Stimulated activated CD4-positive, alpha-beta T cell treated with anti-CD3 and anti-CD28 coated beads, Interleukin-12 subunit alpha, Interleukin-12 subunit beta, amount 100 ng/mL, for 48 hours (primary cell): Measurements from ENCODE around the gene C19orf47.

Experiments
- DNase-seq, 3 donors: peaks; one replicate each; pipeline ENCODE4 v3.0.0-alpha.2; 2020; ENCODE audit warnings: low read depth in 2 of 3, low spot score in 1 of 3

Gene C19orf47, protein sequence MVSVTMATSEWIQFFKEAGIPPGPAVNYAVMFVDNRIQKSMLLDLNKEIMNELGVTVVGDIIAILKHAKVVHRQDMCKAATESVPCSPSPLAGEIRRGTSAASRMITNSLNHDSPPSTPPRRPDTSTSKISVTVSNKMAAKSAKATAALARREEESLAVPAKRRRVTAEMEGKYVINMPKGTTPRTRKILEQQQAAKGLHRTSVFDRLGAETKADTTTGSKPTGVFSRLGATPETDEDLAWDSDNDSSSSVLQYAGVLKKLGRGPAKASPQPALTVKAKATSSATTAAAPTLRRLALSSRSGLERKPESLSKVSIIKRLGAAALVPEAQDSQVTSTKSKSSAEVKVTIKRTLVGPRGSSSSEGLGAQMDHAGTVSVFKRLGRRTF

DNA sequence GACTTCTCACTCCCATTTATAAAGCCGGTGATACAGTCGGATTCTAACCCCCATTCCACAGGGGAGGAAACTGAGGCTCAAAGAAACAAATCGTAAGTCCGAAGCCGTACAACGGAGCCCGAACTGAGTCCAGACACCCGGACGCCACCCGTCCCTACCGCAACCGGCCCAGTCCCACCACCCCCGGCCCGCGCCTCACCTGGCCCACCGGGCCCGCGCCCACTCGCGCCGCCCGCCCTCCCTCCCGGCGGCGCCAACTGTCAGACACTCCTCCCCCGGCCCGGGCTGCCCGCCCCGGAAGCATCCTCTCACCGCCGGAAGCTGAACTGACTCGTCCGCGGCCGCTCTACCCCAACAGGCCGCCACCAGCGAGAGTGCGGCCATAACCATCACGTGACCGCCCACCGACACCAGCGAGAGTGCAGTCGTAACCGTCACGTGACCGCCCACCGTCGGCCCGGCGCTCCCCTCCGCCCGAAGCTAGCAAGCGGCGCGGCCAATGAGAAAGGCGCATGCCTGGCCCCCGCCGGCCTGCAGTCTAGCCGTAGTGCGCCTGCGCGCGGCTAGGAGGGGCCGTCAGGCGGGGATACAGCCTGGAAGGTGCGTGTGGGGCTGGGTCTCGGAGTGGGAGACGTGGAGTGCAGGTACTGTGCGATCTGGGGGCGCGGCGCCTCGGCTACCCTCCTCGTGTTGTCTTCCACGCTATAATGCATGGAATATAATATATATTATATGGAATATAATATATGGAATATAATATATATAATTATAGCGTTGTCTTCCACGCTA is at the start of gene C19orf47, which contains the start of gene PLD3:
C19orf47 (minus strand) TSS at position 273 of the 789 bp plus-strand sequence. CDS start 6,540 bp downstream, outside the sequence.
PLD3 (plus strand) TSS at position 571 of the 789 bp plus-strand sequence. CDS start 17,789 bp downstream, outside the sequence.
- DNase-seq: peak; percentile 95 to 99 (median 99)

GRCh38 chr19:40397568-40397906 is 49.3 kb upstream of the C19orf47 start:
- no peak for DNase-seq

DNA sequence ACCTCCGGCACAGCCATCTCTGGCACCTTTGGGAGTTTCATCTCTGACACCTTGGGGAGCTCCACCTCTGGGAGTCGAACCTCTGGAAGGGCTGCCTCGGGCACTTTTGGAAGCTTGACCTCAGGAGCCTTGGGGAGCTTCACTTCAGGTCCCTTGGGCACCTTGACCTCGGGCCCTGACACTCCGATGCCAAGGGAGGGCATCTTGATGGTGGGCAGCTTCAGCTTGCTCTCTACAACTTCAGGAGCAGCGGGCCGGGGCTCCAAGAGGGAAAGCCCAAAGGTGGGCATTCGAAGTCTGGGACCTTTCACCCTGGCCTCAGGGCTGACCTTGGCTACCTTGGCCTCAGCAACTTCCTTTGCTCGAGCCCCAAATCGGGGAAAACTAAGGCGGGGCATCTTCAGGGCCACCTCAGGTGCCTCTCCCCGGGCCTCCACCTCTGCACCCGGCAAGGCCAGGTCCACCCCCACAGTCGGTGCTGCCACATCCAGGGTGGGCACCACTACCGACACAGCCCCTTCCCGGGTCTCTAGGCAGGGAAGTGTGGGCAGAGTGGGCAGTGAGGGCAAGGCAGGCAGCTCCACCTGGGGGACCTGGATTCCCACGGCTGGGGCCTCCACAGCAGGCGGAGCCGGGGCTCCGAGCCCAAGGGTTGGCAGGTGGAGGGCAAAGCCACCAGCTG is 48.8 kb upstream of the C19orf47 start:
- DNase-seq: no peak

DNA sequence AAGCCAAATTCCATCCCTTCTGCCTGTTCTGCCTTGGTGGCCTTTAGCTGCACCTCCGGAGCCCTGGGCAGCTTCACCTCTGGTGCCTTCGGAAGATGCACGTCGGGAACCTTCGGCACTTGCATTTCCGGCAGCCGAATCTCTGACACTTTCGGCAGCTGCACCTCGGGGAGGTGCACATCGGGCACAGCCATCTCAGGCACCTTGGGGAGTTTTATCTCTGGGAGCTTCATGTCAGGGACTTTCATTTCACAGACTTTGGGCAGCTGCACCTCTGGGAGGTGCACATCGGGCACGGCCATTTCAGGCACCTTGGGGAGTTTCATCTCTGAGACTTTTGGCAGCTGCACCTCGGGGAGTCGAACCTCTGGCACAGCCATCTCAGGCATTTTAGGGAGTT is 47.8 kb upstream of the C19orf47 start:
- no peak for DNase-seq

DNA sequence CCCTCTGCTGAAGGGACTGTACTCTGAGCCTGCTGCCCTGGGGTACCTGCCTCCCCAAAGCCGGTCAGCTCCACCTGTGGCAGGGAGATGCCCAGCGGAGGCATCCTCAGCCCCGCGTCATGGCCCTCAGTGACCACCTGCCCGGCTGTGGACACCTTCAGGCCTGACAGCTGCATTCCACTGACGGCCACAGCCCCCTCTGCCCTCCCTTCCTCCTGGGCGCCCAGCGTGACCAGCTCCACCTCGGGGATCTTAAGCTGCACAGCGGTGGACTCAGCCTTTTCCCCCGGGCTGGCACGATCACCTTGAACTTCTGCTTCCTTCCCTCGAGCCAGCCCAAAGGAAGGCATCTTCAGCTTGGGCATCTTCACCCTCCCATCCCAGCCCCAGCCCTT is 46.6 kb upstream of the C19orf47 start:
- DNase-seq: no peak

DNA sequence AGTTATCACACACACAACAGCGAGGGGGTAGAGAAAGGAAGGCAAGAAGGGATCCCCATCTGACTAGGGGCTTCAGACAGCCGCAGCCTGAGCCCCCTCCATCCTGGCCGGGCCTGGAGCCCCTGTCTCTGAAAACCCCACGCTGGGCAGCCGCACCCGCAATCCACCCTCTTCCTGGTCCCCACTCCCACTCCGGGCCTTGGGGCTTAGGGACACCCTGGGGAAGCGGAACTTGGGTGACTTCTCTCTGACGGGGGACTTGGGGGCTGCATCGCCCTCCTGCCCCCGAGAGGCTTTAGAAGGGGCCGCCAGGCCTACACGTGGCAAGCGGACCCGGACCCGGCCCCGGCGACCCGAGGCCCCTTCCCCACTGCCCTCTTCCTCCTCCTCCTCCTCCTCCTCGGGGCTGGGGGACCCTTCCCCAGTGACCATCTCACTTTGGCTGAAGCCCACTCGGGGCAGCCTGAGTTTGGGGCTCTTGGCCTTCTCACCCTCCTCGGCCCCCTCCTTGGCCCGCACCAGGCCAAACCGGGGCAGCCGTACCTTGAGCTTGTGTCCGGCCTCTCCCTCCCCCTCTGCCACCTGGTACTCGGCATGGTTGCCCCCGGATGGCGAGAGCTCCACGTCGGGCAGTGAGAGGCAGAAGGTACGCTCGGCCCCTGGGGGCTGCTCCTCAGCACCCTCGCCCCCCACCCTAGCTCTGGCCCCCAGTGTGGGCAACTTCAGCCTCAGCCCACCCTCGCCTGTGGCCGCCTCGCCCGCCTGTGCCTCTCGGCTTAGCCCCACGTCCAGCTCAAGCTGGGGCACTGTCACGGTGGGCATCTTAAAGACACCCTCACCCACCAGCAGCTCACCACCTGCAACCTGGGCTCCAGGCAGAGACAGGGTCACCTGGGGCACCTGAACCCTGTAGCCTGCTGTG is 46.0 kb upstream of the C19orf47 start:
- DNase-seq: no peak

DNA sequence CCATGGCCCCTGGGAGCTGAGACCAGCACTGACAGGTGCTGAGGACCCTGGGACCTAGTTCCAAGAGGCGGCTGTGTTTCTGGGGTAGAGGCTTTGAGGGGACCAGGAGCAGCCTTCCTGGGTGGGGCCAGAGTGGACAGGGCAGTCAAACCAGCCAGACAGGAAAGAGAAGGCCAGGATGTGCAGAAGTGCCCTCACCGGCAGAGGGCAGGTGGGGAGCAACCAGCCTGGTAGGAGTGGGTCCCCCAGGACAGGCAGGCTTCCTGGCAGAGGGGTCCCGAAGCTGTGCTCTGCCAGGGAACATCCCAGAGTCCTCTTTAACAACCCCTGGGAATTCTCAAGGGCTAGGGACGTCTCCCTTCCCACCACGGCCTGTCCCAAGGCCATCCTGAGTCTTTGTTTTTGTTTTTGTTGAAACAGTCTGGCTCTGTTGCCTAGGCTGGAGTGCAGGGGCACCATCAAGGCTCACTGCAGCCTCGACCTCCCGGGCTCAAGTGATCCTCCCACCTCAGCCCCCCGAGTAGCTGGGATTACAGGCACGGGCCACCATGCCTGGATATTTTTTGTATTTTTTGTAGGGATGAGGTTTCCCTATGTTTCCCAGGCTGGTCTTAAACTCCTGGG is 44.8 kb upstream of the C19orf47 start:
- DNase-seq: no peak

GRCh38 chr19:40392123-40392522 is 43.9 kb upstream of the C19orf47 start:
- DNase-seq: no peak

DNA sequence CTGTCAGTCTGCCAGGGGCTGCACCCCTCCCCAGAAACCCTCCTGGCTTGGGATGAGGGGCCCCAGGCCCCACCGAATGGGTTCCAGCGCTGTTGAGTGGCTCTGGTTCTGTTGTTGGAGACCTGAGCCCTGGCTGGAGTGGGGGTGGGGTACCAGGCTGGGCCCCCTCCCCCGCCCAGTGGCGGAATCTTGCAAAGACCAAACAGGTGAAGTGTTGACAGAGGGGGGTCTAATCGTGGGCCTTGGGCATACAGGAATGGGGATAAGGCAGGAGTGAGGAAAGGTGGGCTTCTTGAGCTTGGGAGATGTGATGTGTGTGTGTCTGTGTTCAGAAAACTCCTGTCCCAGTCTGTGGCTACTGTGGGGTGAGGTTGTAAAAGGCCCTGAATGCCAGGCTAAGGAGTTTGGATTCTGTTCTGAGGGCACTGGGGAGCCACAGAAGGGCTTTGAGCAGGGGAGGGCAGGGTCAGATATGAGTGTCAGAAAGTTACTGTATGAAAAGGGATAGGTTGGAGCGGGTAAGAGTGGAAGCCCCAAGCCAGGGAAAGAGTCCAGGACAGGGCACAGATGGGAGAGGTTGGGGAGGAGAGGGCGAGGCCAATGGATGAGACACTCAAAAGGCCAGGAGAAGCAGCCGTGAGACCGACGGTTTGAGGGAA is 42.0 kb upstream of the C19orf47 start, which contains the start of gene HIPK4:
HIPK4 (minus strand) TSS at position 98 of the 659 bp plus-strand sequence. CDS start 279 bp downstream, outside the sequence.
- no peak for DNase-seq

- no peak for DNase-seq
These were observed 41.3 kb upstream of the C19orf47 start for GRCh38 chr19:40389404-40390083.

DNA sequence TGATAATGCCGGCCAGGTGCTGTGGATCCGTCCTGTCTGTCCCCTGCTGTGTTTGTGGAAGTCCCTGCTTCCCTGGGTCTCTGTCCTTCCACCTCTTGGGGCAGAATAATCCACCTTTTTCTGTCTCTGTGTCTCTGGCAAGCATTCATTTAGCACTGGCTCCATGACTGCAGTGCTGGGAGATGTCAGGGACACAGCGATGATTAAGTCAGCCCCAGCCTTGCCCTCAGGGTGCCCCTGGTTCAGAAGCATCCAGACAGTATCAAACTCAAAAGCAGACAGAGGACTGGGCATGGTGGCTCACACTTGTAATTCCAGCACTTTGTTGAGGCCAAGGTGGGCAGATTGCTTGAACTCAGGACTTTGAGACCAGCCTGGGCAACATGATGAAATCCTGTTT is 40.3 kb upstream of the C19orf47 start:
- no peak for DNase-seq

DNA sequence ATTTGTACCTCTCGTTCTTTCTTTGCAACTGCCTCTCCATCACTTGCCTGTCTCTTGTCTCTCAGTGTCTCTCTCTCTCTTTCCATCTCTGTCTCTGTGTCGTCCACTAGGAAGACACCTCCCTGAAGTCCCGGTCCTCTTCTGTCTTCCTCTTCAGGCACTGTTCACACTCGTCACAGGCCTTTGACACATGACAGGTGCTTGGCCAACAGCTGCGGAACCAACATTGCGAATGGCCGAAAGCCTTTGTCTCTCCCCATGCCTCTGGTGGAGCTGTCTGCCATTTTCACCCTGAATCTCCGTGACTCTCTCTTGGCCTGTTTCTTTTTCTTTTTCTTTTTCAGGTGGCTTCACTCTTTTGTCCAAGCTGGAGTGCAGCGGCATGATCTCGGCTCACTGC is 39.0 kb upstream of the C19orf47 start:
- DNase-seq: no peak

- DNase-seq: no peak
These were observed 35.6 kb upstream of the C19orf47 start for GRCh38 chr19:40383668-40384248.

GRCh38 chr19:40381321-40381720 is 33.1 kb upstream of the C19orf47 start:
- DNase-seq: no peak

DNA sequence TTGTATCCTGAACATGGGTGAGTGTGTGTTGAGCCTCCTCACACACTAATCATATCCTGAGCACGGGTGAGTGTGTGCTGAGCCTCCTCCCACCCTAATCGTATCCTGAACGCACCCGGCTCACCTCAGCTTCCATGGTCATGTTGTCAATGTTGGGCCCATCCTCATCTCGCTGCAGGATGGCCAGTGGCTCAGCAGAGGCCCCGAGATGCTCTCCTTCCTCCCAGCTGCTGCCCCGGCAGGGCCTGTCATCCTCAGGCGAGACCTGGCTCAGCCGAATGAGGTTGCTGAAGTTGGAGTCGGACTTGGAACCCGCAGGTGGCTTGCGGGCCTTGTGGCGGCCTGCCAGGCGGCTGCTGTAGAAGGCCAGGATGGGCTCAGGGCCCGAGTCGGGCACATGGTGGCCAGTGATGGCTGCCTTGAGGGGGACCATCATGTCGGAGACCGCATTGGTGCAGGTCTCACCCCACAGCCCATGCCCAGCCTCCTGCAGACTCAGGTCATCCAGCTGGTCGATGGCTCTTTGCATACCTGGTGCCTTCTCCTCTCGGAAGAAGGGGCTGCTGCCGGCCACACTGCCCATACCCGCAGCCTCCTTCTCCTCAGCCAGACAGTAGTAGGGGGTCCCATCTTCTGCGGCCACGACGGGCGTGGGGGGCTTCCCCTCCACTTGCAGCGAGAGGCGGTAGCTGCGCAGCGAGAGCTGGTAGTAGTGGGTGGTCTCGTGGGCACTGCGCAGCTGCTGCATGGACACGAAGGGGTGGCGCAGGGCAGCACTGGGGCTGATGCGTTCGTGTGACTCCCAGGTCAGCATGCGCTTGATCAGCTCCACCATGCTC is 32.2 kb upstream of the C19orf47 start:
- DNase-seq: no peak

- no peak for DNase-seq
These were observed 31.4 kb upstream of the C19orf47 start for GRCh38 chr19:40379446-40380198.

DNA sequence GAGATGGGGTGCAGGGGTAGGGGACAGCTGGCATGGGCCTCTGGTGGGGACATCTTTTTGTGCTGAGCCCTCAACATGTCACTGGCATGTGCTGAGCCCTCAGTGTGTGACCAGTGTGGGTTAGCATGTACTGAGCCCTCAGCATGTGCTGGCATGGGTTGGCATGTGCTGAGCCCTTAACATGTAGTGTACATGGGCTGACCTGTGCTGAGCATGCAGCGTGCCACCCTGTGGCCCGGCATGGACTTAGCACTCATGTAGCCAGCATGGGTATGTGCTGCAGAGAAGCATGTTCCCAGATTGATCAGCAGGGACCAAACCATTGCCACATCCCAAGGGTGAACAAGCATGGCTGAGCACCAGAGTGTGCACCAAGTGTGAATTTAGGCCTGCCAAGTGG is 30.3 kb upstream of the C19orf47 start:
- no peak for DNase-seq
